ENCODE data around the gene MYH9. TPM values are rescaled to one million over a fixed set of nuclear protein-coding genes. Genes with fewer than 3 reads are reported as not detected.

Gene MYH9
- total RNA-seq, 1 experiment from 2014 or later, result 258 TPM

DNA sequence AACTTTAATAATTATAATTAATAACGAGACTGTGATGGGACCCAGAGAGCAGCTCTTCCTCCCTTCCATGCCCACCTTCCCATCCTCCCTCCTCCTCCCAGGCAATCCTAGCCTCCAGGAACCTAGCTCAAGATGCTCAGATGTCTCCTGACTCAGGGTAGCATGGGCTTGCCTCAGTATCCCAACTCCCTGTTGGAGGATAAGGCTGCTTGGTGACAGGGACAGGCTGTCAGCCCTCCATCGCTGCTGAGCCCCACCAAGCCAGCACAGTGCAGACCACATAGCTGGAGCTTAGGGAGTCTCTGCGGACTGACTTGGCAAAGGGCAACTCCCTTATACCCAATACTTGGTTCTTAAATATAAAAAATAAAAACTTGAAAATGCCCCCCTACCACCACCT, 11.5 kb downstream of the MYH9 start:
- Histone ChIP-seq H4K20me1 (ENCODE audit: insufficient read depth) (peaks cover 4% of the 10 kb centered on the region; the same call in 1 of the 2 replicates), H3K79me2 (ENCODE audit: insufficient read depth, low read length) (peaks cover 100% of the 10 kb centered on the region), H3K4me2 (ENCODE audit: low read length) (no peak overlapping the region; the same call in 1 of the 2 replicates), H2AFZ (ENCODE audit: low read depth, low read length, poor library complexity, severe bottlenecking) (no peak overlapping the region), H3K4me1 (ENCODE audit: control insufficient read depth in 1 of 2, insufficient read depth in 2 of 2, low read length in 2 of 2) (peaks cover 70 to 92% of the 10 kb centered on the region in 2 experiments), H3K9me3 (ENCODE audit: control insufficient read depth in 1 of 2, insufficient read depth in 1 of 2, low read depth in 1 of 2, low read length in 2 of 2) (no peaks in the 10 kb centered on the region), H3K27ac (ENCODE audit: low read depth, low read length) (no peak overlapping the region), H3K9me2 (ENCODE audit: insufficient read depth) (no peaks in the 10 kb centered on the region), H3K9ac (ENCODE audit: low read length) (no peak overlapping the region), H3K36me3 (ENCODE audit: control insufficient read depth in 1 of 2, insufficient read depth in 2 of 2, low read length in 2 of 2) (peaks cover 0 to 5% of the 10 kb centered on the region in 2 experiments; a peak in 1 of 4 replicates), H3K27me3 (ENCODE audit: insufficient read depth, low read length) (no peaks in the 10 kb centered on the region), H3K4me3 (replicated peaks in 1 of 2; ENCODE audit: low read depth in 1 of 2, low read length in 2 of 2) (no peak overlapping the region)
- ChIA-PET CTCF (no interaction called here), RAD21 (ENCODE audit: low non-redundant PET in 1 of 2, low total read pairs in 2 of 2, uncharacterized antibody in 2 of 2, unreplicated experiment in 2 of 2) (no interaction called here), POLR2A (interaction anchor here (0.8 to 6.2 kb wide), 2 partner anchors 9 to 11 kb away, joined by 3 to 37 read pairs; partner anchors contain the start of gene MYH9)
- intact Hi-C loops (cut with micrococcal nuclease), result no loop called here
- no peak for ATAC-seq
- TF ChIP-seq, protein P1, sequence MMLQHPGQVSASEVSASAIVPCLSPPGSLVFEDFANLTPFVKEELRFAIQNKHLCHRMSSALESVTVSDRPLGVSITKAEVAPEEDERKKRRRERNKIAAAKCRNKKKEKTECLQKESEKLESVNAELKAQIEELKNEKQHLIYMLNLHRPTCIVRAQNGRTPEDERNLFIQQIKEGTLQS (IDR thresholded peaks at IDR 0.05), result no peak
- TF ChIP-seq FOSL1 (IDR thresholded peaks at IDR 0.05; ENCODE audit: low read depth), result no peak
- TF ChIP-seq SRF (IDR thresholded peaks at IDR 0.05; ENCODE audit: low read depth), result no peak
- TF ChIP-seq, protein P2, sequence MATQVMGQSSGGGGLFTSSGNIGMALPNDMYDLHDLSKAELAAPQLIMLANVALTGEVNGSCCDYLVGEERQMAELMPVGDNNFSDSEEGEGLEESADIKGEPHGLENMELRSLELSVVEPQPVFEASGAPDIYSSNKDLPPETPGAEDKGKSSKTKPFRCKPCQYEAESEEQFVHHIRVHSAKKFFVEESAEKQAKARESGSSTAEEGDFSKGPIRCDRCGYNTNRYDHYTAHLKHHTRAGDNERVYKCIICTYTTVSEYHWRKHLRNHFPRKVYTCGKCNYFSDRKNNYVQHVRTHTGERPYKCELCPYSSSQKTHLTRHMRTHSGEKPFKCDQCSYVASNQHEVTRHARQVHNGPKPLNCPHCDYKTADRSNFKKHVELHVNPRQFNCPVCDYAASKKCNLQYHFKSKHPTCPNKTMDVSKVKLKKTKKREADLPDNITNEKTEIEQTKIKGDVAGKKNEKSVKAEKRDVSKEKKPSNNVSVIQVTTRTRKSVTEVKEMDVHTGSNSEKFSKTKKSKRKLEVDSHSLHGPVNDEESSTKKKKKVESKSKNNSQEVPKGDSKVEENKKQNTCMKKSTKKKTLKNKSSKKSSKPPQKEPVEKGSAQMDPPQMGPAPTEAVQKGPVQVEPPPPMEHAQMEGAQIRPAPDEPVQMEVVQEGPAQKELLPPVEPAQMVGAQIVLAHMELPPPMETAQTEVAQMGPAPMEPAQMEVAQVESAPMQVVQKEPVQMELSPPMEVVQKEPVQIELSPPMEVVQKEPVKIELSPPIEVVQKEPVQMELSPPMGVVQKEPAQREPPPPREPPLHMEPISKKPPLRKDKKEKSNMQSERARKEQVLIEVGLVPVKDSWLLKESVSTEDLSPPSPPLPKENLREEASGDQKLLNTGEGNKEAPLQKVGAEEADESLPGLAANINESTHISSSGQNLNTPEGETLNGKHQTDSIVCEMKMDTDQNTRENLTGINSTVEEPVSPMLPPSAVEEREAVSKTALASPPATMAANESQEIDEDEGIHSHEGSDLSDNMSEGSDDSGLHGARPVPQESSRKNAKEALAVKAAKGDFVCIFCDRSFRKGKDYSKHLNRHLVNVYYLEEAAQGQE (IDR thresholded peaks at IDR 0.05; ENCODE audit: low read depth), result no peak
- TF ChIP-seq YY1 (IDR thresholded peaks at IDR 0.05; ENCODE audit: extremely low read depth, insufficient replicate concordance, low read depth, low read length), result no peak
- TF ChIP-seq, protein P3, sequence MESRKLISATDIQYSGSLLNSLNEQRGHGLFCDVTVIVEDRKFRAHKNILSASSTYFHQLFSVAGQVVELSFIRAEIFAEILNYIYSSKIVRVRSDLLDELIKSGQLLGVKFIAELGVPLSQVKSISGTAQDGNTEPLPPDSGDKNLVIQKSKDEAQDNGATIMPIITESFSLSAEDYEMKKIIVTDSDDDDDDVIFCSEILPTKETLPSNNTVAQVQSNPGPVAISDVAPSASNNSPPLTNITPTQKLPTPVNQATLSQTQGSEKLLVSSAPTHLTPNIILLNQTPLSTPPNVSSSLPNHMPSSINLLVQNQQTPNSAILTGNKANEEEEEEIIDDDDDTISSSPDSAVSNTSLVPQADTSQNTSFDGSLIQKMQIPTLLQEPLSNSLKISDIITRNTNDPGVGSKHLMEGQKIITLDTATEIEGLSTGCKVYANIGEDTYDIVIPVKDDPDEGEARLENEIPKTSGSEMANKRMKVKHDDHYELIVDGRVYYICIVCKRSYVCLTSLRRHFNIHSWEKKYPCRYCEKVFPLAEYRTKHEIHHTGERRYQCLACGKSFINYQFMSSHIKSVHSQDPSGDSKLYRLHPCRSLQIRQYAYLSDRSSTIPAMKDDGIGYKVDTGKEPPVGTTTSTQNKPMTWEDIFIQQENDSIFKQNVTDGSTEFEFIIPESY (IDR thresholded peaks at IDR 0.05; ENCODE audit: extremely low read depth, insufficient replicate concordance, low read length), result no peak
- TF ChIP-seq EZH2phosphoT487 (IDR thresholded peaks at IDR 0.05; ENCODE audit: borderline replicate concordance), result no peak
- no peak for TF ChIP-seq TCF7L2 (IDR thresholded peaks at IDR 0.05; ENCODE audit: borderline replicate concordance, extremely low read depth, insufficient read depth, insufficient read length)
- no peak for TF ChIP-seq ZNF274 (IDR thresholded peaks at IDR 0.05; ENCODE audit: low read depth, low read length)
- no peak for TF ChIP-seq RAD21 (IDR thresholded peaks at IDR 0.05; ENCODE audit: low read depth)
- TF ChIP-seq POLR2AphosphoS5 (IDR thresholded peaks at IDR 0.05; ENCODE audit: low read depth, low read length), result no peak
- TF ChIP-seq EZH2 (IDR thresholded peaks at IDR 0.05), result no peak
- TF ChIP-seq EGR1 (IDR thresholded peaks at IDR 0.05; ENCODE audit: low read depth), result no peak
- TF ChIP-seq, protein P4, sequence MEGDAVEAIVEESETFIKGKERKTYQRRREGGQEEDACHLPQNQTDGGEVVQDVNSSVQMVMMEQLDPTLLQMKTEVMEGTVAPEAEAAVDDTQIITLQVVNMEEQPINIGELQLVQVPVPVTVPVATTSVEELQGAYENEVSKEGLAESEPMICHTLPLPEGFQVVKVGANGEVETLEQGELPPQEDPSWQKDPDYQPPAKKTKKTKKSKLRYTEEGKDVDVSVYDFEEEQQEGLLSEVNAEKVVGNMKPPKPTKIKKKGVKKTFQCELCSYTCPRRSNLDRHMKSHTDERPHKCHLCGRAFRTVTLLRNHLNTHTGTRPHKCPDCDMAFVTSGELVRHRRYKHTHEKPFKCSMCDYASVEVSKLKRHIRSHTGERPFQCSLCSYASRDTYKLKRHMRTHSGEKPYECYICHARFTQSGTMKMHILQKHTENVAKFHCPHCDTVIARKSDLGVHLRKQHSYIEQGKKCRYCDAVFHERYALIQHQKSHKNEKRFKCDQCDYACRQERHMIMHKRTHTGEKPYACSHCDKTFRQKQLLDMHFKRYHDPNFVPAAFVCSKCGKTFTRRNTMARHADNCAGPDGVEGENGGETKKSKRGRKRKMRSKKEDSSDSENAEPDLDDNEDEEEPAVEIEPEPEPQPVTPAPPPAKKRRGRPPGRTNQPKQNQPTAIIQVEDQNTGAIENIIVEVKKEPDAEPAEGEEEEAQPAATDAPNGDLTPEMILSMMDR (IDR thresholded peaks at IDR 0.05 in 2 of 3, conservative IDR thresholded peaks at IDR 0.05 in 1 of 3; ENCODE audit: borderline replicate concordance in 1 of 3, insufficient read depth in 1 of 3, low read depth in 2 of 3, low read length in 2 of 3), result no peak
- no peak for TF ChIP-seq POLR2A (IDR thresholded peaks at IDR 0.05; ENCODE audit: borderline replicate concordance, extremely low read depth, insufficient read depth, insufficient read length)
- no peak for TF ChIP-seq ELF1 (IDR thresholded peaks at IDR 0.05; ENCODE audit: borderline replicate concordance, low read depth)
- TF ChIP-seq, protein P5, sequence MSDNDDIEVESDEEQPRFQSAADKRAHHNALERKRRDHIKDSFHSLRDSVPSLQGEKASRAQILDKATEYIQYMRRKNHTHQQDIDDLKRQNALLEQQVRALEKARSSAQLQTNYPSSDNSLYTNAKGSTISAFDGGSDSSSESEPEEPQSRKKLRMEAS (IDR thresholded peaks at IDR 0.05), result no peak
- TF ChIP-seq CEBPB (IDR thresholded peaks at IDR 0.05; ENCODE audit: low read depth), result no peak
- DNase-seq (ENCODE audit: low read depth, low spot score), result no peak
- BruUV-seq (replicated peaks), result no TSS peak

All from HCT116 (cell line).